OCI-LY3 (cell line): ENCODE results near the gene ACMSD.
"Not testable (repeated sequence)": the region's sequence is repeated elsewhere in the genome, so short reads cannot be mapped to it uniquely, and the experiment has no call there.

ENCODE experiments used
- H2AFZ ChIP-seq: fragments of 200-600, 300-600 bp; shearing (Covaris generic); 2 replicates; pipeline ENCODE4 v1.6.0; 2014; ENCODE audit warnings: antibody characterized with exemption, low read depth, low read length
- H3K27ac ChIP-seq: fragments of 200-600, 300-600 bp; sonication (generic); 2 replicates; pipeline ENCODE4 v1.5.1; 2014; ENCODE audit warnings: mild to moderate bottlenecking, low read length, moderate library complexity, mixed read lengths
- H3K27me3 ChIP-seq: fragments of 200-600, 300-600 bp; sonication (generic); 2 replicates; pipeline ENCODE4 v1.6.1; 2014; ENCODE audit warnings: low read depth, low read length, mixed read lengths
- H3K36me3 ChIP-seq: fragments of 200-600, 300-600 bp; sonication (generic); replicated peaks from 2 replicates; pipeline ENCODE3; 2014; ENCODE audit warnings: low read depth, low read length, mixed read lengths
- H3K4me1 ChIP-seq: fragments of 300-600, 200-600 bp; sonication (generic); 2 replicates; pipeline ENCODE4 v1.6.1; 2014; ENCODE audit warnings: low read length, mixed read lengths
- H3K4me2 ChIP-seq: fragments of 200-600, 300-600 bp; sonication (generic); 2 replicates; pipeline ENCODE4 v1.6.1; 2014; ENCODE audit warnings: low read length, mixed read lengths
- H3K4me3 ChIP-seq: fragments of 300-600, 200-600 bp; sonication (generic); 2 replicates; pipeline ENCODE4 v1.5.1; 2014; ENCODE audit warnings: antibody characterized with exemption, mild to moderate bottlenecking, low read length, moderate library complexity
- H3K79me2 ChIP-seq: fragments of 300-600, 200-600 bp; shearing (Covaris generic); 2 replicates; pipeline ENCODE4 v1.6.1; 2014; ENCODE audit warnings: mild to moderate bottlenecking, low read length, mixed read lengths
- H3K9ac ChIP-seq: fragments of 300-600, 200-600 bp; shearing (Covaris generic); 2 replicates; pipeline ENCODE4 v1.6.0; 2014; ENCODE audit warnings: mild to moderate bottlenecking, low read length, moderate library complexity
- H3K9me3 ChIP-seq: fragments of 200-600, 300-600 bp; shearing (Covaris generic); 2 replicates; pipeline ENCODE4 v1.6.1; 2014; ENCODE audit warnings: low read length, mixed read lengths; ENCODE audit not compliant: insufficient read depth
- H4K20me1 ChIP-seq: fragments of 200-600, 300-600 bp; sonication (generic); 2 replicates; pipeline ENCODE4 v1.6.1; 2016; ENCODE audit warnings: low read length, mixed read lengths; ENCODE audit not compliant: insufficient read depth
- CTCF ChIP-seq: fragments of 200-600, 300-600 bp; sonication (generic); IDR thresholded peaks from 2 replicates; pipeline ENCODE4 v1.5.1; 2014; ENCODE audit warnings: antibody characterized with exemption, low read length, low read depth
- EZH2phosphoT487 ChIP-seq: fragments of 200-600 bp; shearing (Covaris generic); IDR thresholded peaks from 2 replicates; pipeline ENCODE4 v1.6.1; 2018; ENCODE audit warnings: antibody characterized with exemption, mixed run types, low read depth

The ACMSD gene

GRCh38 chr2:134823832-134824231 lies 14.6 kb upstream of the ACMSD start:
- Histone ChIP-seq H3K4me1 (no peaks in the 10 kb centered on the region), H4K20me1 (no peaks in the 10 kb centered on the region), H3K79me2 (no peaks in the 10 kb centered on the region), H3K27ac (no peak overlapping the region), H3K4me2 (no peak overlapping the region), H3K9me3 (no peaks in the 10 kb centered on the region), H3K27me3 (no peaks in the 10 kb centered on the region), H3K36me3 (no peaks in the 10 kb centered on the region), H3K4me3 (no peak overlapping the region), H2AFZ (no peak overlapping the region), H3K9ac (no peak overlapping the region)
- TF ChIP-seq CTCF (no peak), EZH2phosphoT487 (no peak)

GRCh38 chr2:134825716-134826115 lies 12.7 kb upstream of the ACMSD start:
- not testable (repeated sequence) for H3K9me3 ChIP-seq, H3K27me3 ChIP-seq

GRCh38 chr2:134835471-134835870 lies 2.9 kb upstream of the ACMSD start:
- Histone ChIP-seq H3K27ac (no peak overlapping the region), H4K20me1 (no peaks in the 10 kb centered on the region), H3K36me3 (no peaks in the 10 kb centered on the region), H2AFZ (no peak overlapping the region), H3K9me3 (peaks cover 13% of the 10 kb centered on the region; the same call in 1 of the 2 replicates), H3K79me2 (no peaks in the 10 kb centered on the region), H3K4me1 (no peaks in the 10 kb centered on the region), H3K4me2 (no peak overlapping the region), H3K4me3 (no peak overlapping the region), H3K9ac (no peak overlapping the region), H3K27me3 (no peaks in the 10 kb centered on the region)
- no peak for TF ChIP-seq EZH2phosphoT487

More at GRCh38 chr2:134825716-134826115, 12.7 kb upstream of the ACMSD start:
- not testable (repeated sequence) for H3K4me2 ChIP-seq, H3K36me3 ChIP-seq, H2AFZ ChIP-seq, H3K9ac ChIP-seq, H4K20me1 ChIP-seq, H3K79me2 ChIP-seq, H3K4me1 ChIP-seq, H3K4me3 ChIP-seq, H3K27ac ChIP-seq

- Histone ChIP-seq H2AFZ (no peak overlapping the region), H3K27ac (no peak overlapping the region)
Measured at GRCh38 chr2:134836986-134837385, 1.4 kb upstream of the ACMSD start.

GRCh38 chr2:134839649-134840048 lies 1.2 kb downstream of the ACMSD start:
- no peaks in the 10 kb centered on the region for H3K79me2 ChIP-seq

More at GRCh38 chr2:134836986-134837385, 1.4 kb upstream of the ACMSD start:
- Histone ChIP-seq H3K9ac (no peak overlapping the region), H4K20me1 (no peaks in the 10 kb centered on the region), H3K4me3 (no peak overlapping the region), H3K27me3 (no peaks in the 10 kb centered on the region), H3K4me2 (no peak overlapping the region), H3K9me3 (peaks cover 13% of the 10 kb centered on the region; the same call in 1 of the 2 replicates), H3K36me3 (no peaks in the 10 kb centered on the region), H3K79me2 (no peaks in the 10 kb centered on the region), H3K4me1 (no peaks in the 10 kb centered on the region)
- TF ChIP-seq CTCF = no peak
- no peak for TF ChIP-seq EZH2phosphoT487

More at GRCh38 chr2:134839649-134840048, 1.2 kb downstream of the ACMSD start:
- Histone ChIP-seq H3K4me2 (no peak overlapping the region), H3K4me3 (no peak overlapping the region), H3K9ac (no peak overlapping the region), H3K9me3 (peaks cover 13% of the 10 kb centered on the region; the same call in 1 of the 2 replicates), H3K27ac (no peak overlapping the region), H2AFZ (no peak overlapping the region), H3K4me1 (no peaks in the 10 kb centered on the region), H3K36me3 (no peaks in the 10 kb centered on the region), H3K27me3 (no peaks in the 10 kb centered on the region), H4K20me1 (no peaks in the 10 kb centered on the region)
- TF ChIP-seq EZH2phosphoT487 (no peak), CTCF (no peak)
